Upper lobe of left lung (tissue), 6 donors: ENCODE data around the gene AQP5. TPM values are rescaled to one million over a fixed set of nuclear protein-coding genes. Genes with fewer than 3 reads are reported as not detected.

Experiments
- ATAC-seq, 2 donors: fragments of 200-7000 bp; cut with Tn5 transposase; one replicate each; pipeline ENCODE4 v1.9.1; 2022; ENCODE audit warnings: mild to moderate bottlenecking in 2 of 2, moderate library complexity in 2 of 2; ENCODE audit not compliant: low FRiP score in 2 of 2
- DNase-seq, 2 donors: peaks; one replicate each; pipeline ENCODE4 v3.0.0-alpha.2; 2019 to 2020
- H3K27ac ChIP-seq, 4 donors: fragments of 200-600 bp; sonication (generic); one replicate each; pipeline ENCODE4 v1.5.1; 2016 to 2019
- H3K27me3 ChIP-seq, 4 donors: fragments of 200-600 bp; sonication (generic); one replicate each; pipeline ENCODE4 v1.5.1; 2017 to 2019
- H3K36me3 ChIP-seq, 4 donors: fragments of 200-600 bp; sonication (generic); one replicate each; pipeline ENCODE4 v1.5.1; 2016 to 2019
- H3K4me1 ChIP-seq, 4 donors: fragments of 200-600 bp; sonication (generic); one replicate each; pipeline ENCODE4 v1.5.1; 2018 to 2019
- H3K4me3 ChIP-seq, 4 donors: fragments of 200-600 bp; sonication (generic); one replicate each; pipeline ENCODE4 v1.5.1; 2017 to 2019; ENCODE audit warnings: mild to moderate bottlenecking in 2 of 4, moderate library complexity in 1 of 4
- H3K9me3 ChIP-seq, 4 donors: fragments of 200-600 bp; sonication (generic); one replicate each; pipeline ENCODE4 v1.5.1; 2018 to 2019
- CTCF ChIP-seq, 6 experiments: fragments of 450-650 bp in 4 of 6; fragments of 200-600 bp in 2 of 6; sonication (generic) in 2 of 6; IDR thresholded peaks; one replicate each; pipeline ENCODE4 v1.5.1; 2016 to 2019; ENCODE audit warnings: antibody characterized with exemption in 6 of 6
- EP300 ChIP-seq, 4 donors: sonication (generic); formaldehyde crosslinking; IDR thresholded peaks; one replicate each; pipeline ENCODE4 v1.5.1; 2017; ENCODE audit warnings: antibody characterized with exemption in 4 of 4, control low read depth in 2 of 4
- POLR2A ChIP-seq, 4 donors: fragments of 450-650 bp; IDR thresholded peaks; one replicate each; pipeline ENCODE4 v1.5.1; 2016 to 2017; ENCODE audit warnings: antibody characterized with exemption in 4 of 4, mild to moderate bottlenecking in 2 of 4
- POLR2AphosphoS5 ChIP-seq, 2 donors: sonication (generic); formaldehyde crosslinking; IDR thresholded peaks; one replicate each; pipeline ENCODE4 v1.5.1; 2017; ENCODE audit warnings: antibody characterized with exemption in 2 of 2
- WGBS, 2 donors: methylation state at CpG; one replicate each; pipeline ENCODE4 v1.1.5; 2017 to 2018; 5-methylcytosine and 5-hydroxymethylcytosine counted together
- total RNA-seq, 6 donors: library from RNA; depleted of rRNA in 4 of 6; stranded (reverse); fragments of >200 nt in 4 of 6; gene quantifications; one replicate each; pipeline versions ENCODE4 v1.1.0 to v1.2.1, GENCODE V29; 2016 to 2021
- donor health status: DM: no; HTN: no; CAD: no; lungs with moderate emphysema.
- donor health status: DM: no; HTN: yes; CAD: no; lungs with severe emphysema.

The AQP5 gene
- total RNA-seq, 6 donors from 2014 or later, result 7.3 to 36.6 (median 18.1) TPM

- peaks cover 21 to 52% (median 40%) of the 10 kb centered on the region in 4 donors for H3K4me1 ChIP-seq
- peaks cover 0 to 16% (median 6%) of the 10 kb centered on the region in 4 donors for H3K27me3 ChIP-seq
- no peaks in the 10 kb centered on the region for H3K9me3 ChIP-seq
- ATAC-seq (no peak), DNase-seq (no peak)
- H3K4me3 ChIP-seq, result no peak overlapping the region
- 57 to 61% methylated on average over 12 to 13 of the region's 13 CpGs for WGBS, 2 donors
- no peaks in the 10 kb centered on the region for H3K36me3 ChIP-seq
- TF ChIP-seq EP300 (IDR thresholded peaks at IDR 0.05) (no peak), POLR2AphosphoS5 (IDR thresholded peaks at IDR 0.05) (no peak), POLR2A (IDR thresholded peaks at IDR 0.05) (no peak), CTCF (IDR thresholded peaks at IDR 0.05) (no peak)
- no peak overlapping the region for H3K27ac ChIP-seq
These were observed 5.6 kb upstream of the AQP5 start for GRCh38 chr12:49955899-49956662.

GRCh38 chr12:49956663-49957569, 4.8 kb upstream of the AQP5 start:
- ATAC-seq (no peak), DNase-seq (no peak)
- Histone ChIP-seq H3K4me1 (peaks cover 27 to 60% (median 42%) of the 10 kb centered on the region in 4 donors), H3K27ac (no peak overlapping the region), H3K36me3 (no peaks in the 10 kb centered on the region), H3K27me3 (peaks cover 0 to 24% (median 9%) of the 10 kb centered on the region in 4 donors), H3K9me3 (no peaks in the 10 kb centered on the region), H3K4me3 (no peak overlapping the region)
- WGBS, 2 donors, result 85 to 94% methylated on average over 6 of the region's 6 CpGs
- TF ChIP-seq POLR2A (IDR thresholded peaks at IDR 0.05), result no peak
- TF ChIP-seq EP300 (IDR thresholded peaks at IDR 0.05), result no peak
- no peak for TF ChIP-seq CTCF (IDR thresholded peaks at IDR 0.05)
- TF ChIP-seq POLR2AphosphoS5 (IDR thresholded peaks at IDR 0.05), result no peak

GRCh38 chr12:49957570-49957967, 4.1 kb upstream of the AQP5 start:
- TF ChIP-seq POLR2AphosphoS5 (IDR thresholded peaks at IDR 0.05) (no peak), POLR2A (IDR thresholded peaks at IDR 0.05) (no peak), EP300 (IDR thresholded peaks at IDR 0.05) (no peak), CTCF (IDR thresholded peaks at IDR 0.05) (no peak)
- peaks cover 0 to 28% (median 10%) of the 10 kb centered on the region in 4 donors for H3K27me3 ChIP-seq

GRCh38 chr12:49959685-49960473, 1.8 kb upstream of the AQP5 start:
- ATAC-seq, result peak; percentile 14 to 84
- no peak overlapping the region for H3K4me3 ChIP-seq
- peak in 1 of 2 donors; percentile 83 for DNase-seq
- peaks cover 27 to 53% (median 39%) of the 10 kb centered on the region in 4 donors for H3K4me1 ChIP-seq
- H3K27me3 ChIP-seq, result peaks cover 0 to 33% (median 10%) of the 10 kb centered on the region in 4 donors
- 15 to 31% methylated on average over 11 of the region's 11 CpGs for WGBS, 2 donors
- TF ChIP-seq EP300 (IDR thresholded peaks at IDR 0.05) (no peak), POLR2A (IDR thresholded peaks at IDR 0.05) (peak in 1 of 4 donors; percentile 27), POLR2AphosphoS5 (IDR thresholded peaks at IDR 0.05) (peak in 1 of 2 donors; percentile 30), CTCF (IDR thresholded peaks at IDR 0.05) (no peak)
- H3K9me3 ChIP-seq, result no peaks in the 10 kb centered on the region
- no peaks in the 10 kb centered on the region for H3K36me3 ChIP-seq
- H3K27ac ChIP-seq, result peak overlapping the region in 3 of 4 donors; percentile 35 to 42 (median 37)

More at GRCh38 chr12:49957570-49957967, 4.1 kb upstream of the AQP5 start:
- no peaks in the 10 kb centered on the region for H3K9me3 ChIP-seq
- DNase-seq (no peak), ATAC-seq (no peak)
- no peaks in the 10 kb centered on the region for H3K36me3 ChIP-seq
- no peak overlapping the region for H3K27ac ChIP-seq
- H3K4me1 ChIP-seq, result peaks cover 29 to 63% (median 40%) of the 10 kb centered on the region in 4 donors
- no peak overlapping the region for H3K4me3 ChIP-seq
